ENCODE results near the gene WDFY1. TPM values are rescaled to one million over a fixed set of nuclear protein-coding genes. Genes with fewer than 3 reads are reported as not detected.

The WDFY1 gene
- total and polyA plus RNA-seq, 11 donors: 5.6 to 30.5 (median 14.2) TPM

GRCh38 chr2:223920109-223920508 lies 25.0 kb downstream of the WDFY1 start:
- ATAC-seq (peak in 1 of 4 donors; percentile 33), DNase-seq (no peak)
- no peaks in the 10 kb centered on the region for H3K9me3 ChIP-seq
- H3K4me3 ChIP-seq: no peak overlapping the region
- intact Hi-C loops (cut with DNase I): no loop called here
- no peak overlapping the region for H3K27ac ChIP-seq
- peaks cover 0 to 78% (median 5%) of the 10 kb centered on the region in 12 donors for H3K4me1 ChIP-seq
- H3K27me3 ChIP-seq: no peaks in the 10 kb centered on the region
- TF ChIP-seq POLR2A (IDR thresholded peaks at IDR 0.05): no peak
- TF ChIP-seq CTCF (IDR thresholded peaks at IDR 0.05): no peak
- H3K36me3 ChIP-seq: peaks cover 0 to 32% (median 25%) of the 10 kb centered on the region in 9 donors
- 95 to 98% (median 96%) methylated on average over 4 of the region's 4 CpGs for WGBS, 4 donors

GRCh38 chr2:223918671-223919134 lies 26.4 kb downstream of the WDFY1 start:
- intact Hi-C loops (cut with DNase I): no loop called here
- DNase-seq (no peak), ATAC-seq (peak in 3 of 4 donors; percentile 12 to 54 (median 25))
- no peak overlapping the region for H3K27ac ChIP-seq
- TF ChIP-seq CTCF (IDR thresholded peaks at IDR 0.05) (no peak), POLR2A (IDR thresholded peaks at IDR 0.05) (no peak)
- no peak overlapping the region for H3K4me3 ChIP-seq
- 57 to 77% (median 71%) methylated on average over 11 of the region's 11 CpGs for WGBS, 4 donors
- H3K36me3 ChIP-seq: peaks cover 0 to 40% (median 29%) of the 10 kb centered on the region in 9 donors
- H3K9me3 ChIP-seq: no peaks in the 10 kb centered on the region
- H3K4me1 ChIP-seq: peaks cover 0 to 66% (median 5%) of the 10 kb centered on the region in 12 donors
- H3K27me3 ChIP-seq: no peaks in the 10 kb centered on the region

- H3K4me3 ChIP-seq: no peak overlapping the region
- H3K9me3 ChIP-seq: no peaks in the 10 kb centered on the region
- 85 to 90% (median 87%) methylated on average over 8 of the region's 8 CpGs for WGBS, 4 donors
- no peak for ATAC-seq
- peaks cover 0 to 55% (median 5%) of the 10 kb centered on the region in 12 donors for H3K4me1 ChIP-seq
- H3K27me3 ChIP-seq: no peaks in the 10 kb centered on the region
- no peak for DNase-seq
- H3K27ac ChIP-seq: no peak overlapping the region
- H3K36me3 ChIP-seq: peaks cover 0 to 44% (median 37%) of the 10 kb centered on the region in 9 donors
- intact Hi-C loops (cut with DNase I): no loop called here
- TF ChIP-seq CTCF (IDR thresholded peaks at IDR 0.05) (no peak), POLR2A (IDR thresholded peaks at IDR 0.05) (no peak)
Measured at GRCh38 chr2:223916181-223916920, 28.8 kb downstream of the WDFY1 start.

- no peak for TF ChIP-seq POLR2A (IDR thresholded peaks at IDR 0.05)
- no peak for TF ChIP-seq CTCF (IDR thresholded peaks at IDR 0.05)
- Histone ChIP-seq H3K27me3 (no peaks in the 10 kb centered on the region), H3K36me3 (peaks cover 0 to 50% (median 39%) of the 10 kb centered on the region in 9 donors), H3K4me3 (no peak overlapping the region), H3K27ac (no peak overlapping the region), H3K4me1 (peaks cover 0 to 44% (median 8%) of the 10 kb centered on the region in 12 donors), H3K9me3 (no peaks in the 10 kb centered on the region)
- DNase-seq (no peak), ATAC-seq (no peak)
- intact Hi-C loops (cut with DNase I): no loop called here
- WGBS, 4 donors: 90 to 97% (median 93%) methylated on average over 3 of the region's 3 CpGs
Measured at GRCh38 chr2:223915071-223915470, 30.1 kb downstream of the WDFY1 start.

All from heart left ventricle (tissue), 16 donors.